A673 (cell line): ENCODE measurements around the gene MAGT1. TPM values are rescaled to one million over a fixed set of nuclear protein-coding genes. Genes with fewer than 3 reads are reported as not detected.
"Not testable (repeated sequence)": the region's sequence is repeated elsewhere in the genome, so short reads cannot be mapped to it uniquely, and the experiment has no call there.

Source experiments
- BruUV-seq: library from RNA; stranded (reverse); fragments of 400-500 nt; replicated peaks from 2 replicates; lab custom pipeline; 2021; lab: Mats Ljungman, UMichigan
- CTCF ChIA-PET: fragments of 300-600 bp; sonication (Branson Sonifier 250); formaldehyde crosslinking; loops from one replicate; lab custom pipeline; 2022; ENCODE audit warnings: antibody characterized with exemption; lab: Charles Lee
- POLR2A ChIA-PET: fragments of 300-600 bp; sonication (Branson Sonifier 250); formaldehyde crosslinking; loops from one replicate; lab custom pipeline; 2022; ENCODE audit warnings: antibody characterized with exemption; ENCODE audit not compliant: low non-redundant PET; lab: Charles Lee
- DNase-seq: peaks from one replicate; pipeline ENCODE4 v3.0.0-alpha.2; 2015; ENCODE audit warnings: low spot score
- H3K27ac ChIP-seq: fragments of 200-600 bp; sonication (generic); 2 replicates; pipeline ENCODE4 v1.5.1; 2016; ENCODE audit warnings: mixed run types, low read depth, mild to moderate bottlenecking, mixed read lengths, antibody characterized with exemption, low read length; ENCODE audit not compliant: poor library complexity, severe bottlenecking
- H3K27me3 ChIP-seq: fragments of 200-600 bp; sonication (generic); replicated peaks from 2 replicates; pipeline ENCODE4 v1.6.1; 2017; ENCODE audit warnings: mixed run types, low read depth, mild to moderate bottlenecking, mixed read lengths, antibody characterized with exemption, low read length; ENCODE audit not compliant: insufficient read depth, poor library complexity
- H3K36me3 ChIP-seq: fragments of 200-600 bp; sonication (generic); 2 replicates; pipeline ENCODE4 v1.6.1; 2016; ENCODE audit warnings: mixed run types, mild to moderate bottlenecking, mixed read lengths, antibody characterized with exemption, low read length; ENCODE audit not compliant: insufficient read depth, poor library complexity, severe bottlenecking
- H3K4me1 ChIP-seq: fragments of 200-600 bp; sonication (generic); 2 replicates; pipeline ENCODE4 v1.6.1; 2017; ENCODE audit warnings: mixed run types, mild to moderate bottlenecking, mixed read lengths, antibody characterized with exemption, low read length; ENCODE audit not compliant: insufficient read depth, poor library complexity, severe bottlenecking
- H3K4me3 ChIP-seq: fragments of 200-600 bp; sonication (generic); 2 replicates; pipeline ENCODE4 v1.5.1; 2016; ENCODE audit warnings: low read depth, mixed run types, mild to moderate bottlenecking, mixed read lengths, low read length; ENCODE audit not compliant: poor library complexity, severe bottlenecking
- H3K9me3 ChIP-seq: fragments of 200-600 bp; sonication (generic); 2 replicates; pipeline ENCODE4 v1.6.1; 2016; ENCODE audit warnings: mixed run types, low read depth, mild to moderate bottlenecking, mixed read lengths, antibody characterized with exemption, low read length; ENCODE audit not compliant: poor library complexity, severe bottlenecking
- CTCF ChIP-seq: fragments of 300-800, 200-600 bp; sonication (generic); conservative IDR thresholded peaks from 2 replicates; pipeline ENCODE4 v1.5.1; 2017; ENCODE audit warnings: low read depth, mild to moderate bottlenecking, antibody characterized with exemption, low read length, moderate library complexity, mixed read lengths
- EZH2 ChIP-seq: fragments of 200-600 bp; sonication (generic); IDR thresholded peaks from 2 replicates; pipeline ENCODE4 v1.6.1; 2017; ENCODE audit warnings: borderline replicate concordance, low read depth, mild to moderate bottlenecking, mixed read lengths, antibody characterized with exemption, low read length; ENCODE audit not compliant: poor library complexity, severe bottlenecking
- intact Hi-C: fragments of 100-400 bp; cut with micrococcal nuclease; formaldehyde crosslinking; loops from one replicate; pipeline ENCODE4 v1.10.0; 2022; ENCODE audit not compliant: unreplicated experiment
- total RNA-seq: library from RNA; stranded (reverse); gene quantifications from 2 replicates; pipeline ENCODE4 v1.2.3, GENCODE V29; 2021

Gene MAGT1
- total RNA-seq, 1 experiment from 2014 or later = 66.8 TPM

DNA sequence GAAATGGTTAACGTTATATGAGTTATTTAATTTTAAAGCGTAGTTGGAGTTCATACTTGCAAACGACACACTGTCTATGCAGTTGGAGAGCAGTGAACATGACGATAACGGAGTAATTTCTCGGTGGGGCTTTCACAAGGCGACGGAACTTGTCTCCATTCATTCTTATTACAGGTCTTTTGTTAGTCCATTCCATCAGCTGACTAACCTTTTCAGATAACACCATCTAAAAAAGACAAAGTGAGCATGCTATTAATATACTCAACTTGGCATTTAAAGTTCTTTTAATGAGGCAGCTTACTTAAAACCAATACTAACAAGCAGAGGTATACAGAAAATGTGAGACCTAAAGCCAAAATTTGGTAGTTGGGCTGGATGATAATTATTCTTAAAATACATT, 19.9 kb downstream of the MAGT1 start:
- ChIA-PET CTCF (no interaction called here), POLR2A (no interaction called here)
- no peak for TF ChIP-seq CTCF
- TF ChIP-seq EZH2 = no peak
- H3K4me1 ChIP-seq = no peaks in the 10 kb centered on the region
- no peak overlapping the region for H3K27ac ChIP-seq
- BruUV-seq = no TSS peak
- H3K4me3 ChIP-seq = no peak overlapping the region
- peaks cover 9% of the 10 kb centered on the region for H3K36me3 ChIP-seq
- no peak for DNase-seq
- intact Hi-C loops = no loop called here
- no peaks in the 10 kb centered on the region for H3K9me3 ChIP-seq
- H3K27me3 ChIP-seq = no peaks in the 10 kb centered on the region

DNA sequence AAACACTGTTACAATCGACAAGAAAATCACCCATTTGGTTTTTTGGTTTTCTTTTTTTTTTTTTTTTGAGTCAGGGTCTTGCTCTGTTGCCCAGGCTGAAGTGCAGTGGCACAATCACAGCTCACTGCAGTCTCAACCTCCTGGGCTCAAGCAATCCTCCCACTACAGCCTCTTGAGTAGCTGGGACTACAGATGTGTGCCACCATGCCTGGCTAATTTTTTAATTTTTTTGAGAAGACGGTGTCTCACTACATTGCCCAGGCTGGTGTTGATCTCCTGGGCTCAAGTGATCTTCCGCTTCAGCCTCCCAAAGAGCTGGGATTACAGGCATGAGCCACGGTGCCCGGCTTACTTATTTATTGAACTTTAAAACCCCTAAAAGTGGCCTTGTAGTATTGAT, 63.7 kb downstream of the MAGT1 start:
- POLR2A ChIA-PET, H3K27ac ChIP-seq, H3K4me1 ChIP-seq, H3K4me3 ChIP-seq, CTCF ChIA-PET, H3K36me3 ChIP-seq, DNase-seq, BruUV-seq, H3K27me3 ChIP-seq, H3K9me3 ChIP-seq, intact Hi-C loops: not testable (repeated sequence)

DNA sequence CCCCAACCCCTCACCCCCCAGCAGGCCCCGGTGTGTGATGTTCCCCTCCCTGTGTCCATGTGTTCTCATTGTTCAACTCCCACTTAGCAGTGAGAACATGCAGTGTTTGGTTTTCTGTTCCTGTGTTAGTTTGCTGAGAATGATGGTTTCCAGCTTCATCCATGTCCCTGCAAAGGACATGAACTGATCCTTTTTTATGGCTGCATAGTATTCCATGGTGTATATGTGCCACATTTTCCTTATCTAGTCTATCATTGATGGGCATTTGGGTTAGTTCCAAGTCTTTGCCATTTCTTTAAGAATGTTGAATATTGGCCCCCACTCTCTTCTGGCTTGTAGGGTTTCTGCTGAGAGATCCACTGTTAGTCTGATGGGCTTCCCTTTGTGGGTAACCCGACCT, 73.2 kb downstream of the MAGT1 start:
- POLR2A ChIA-PET, intact Hi-C loops, CTCF ChIA-PET: not testable (repeated sequence)

DNA sequence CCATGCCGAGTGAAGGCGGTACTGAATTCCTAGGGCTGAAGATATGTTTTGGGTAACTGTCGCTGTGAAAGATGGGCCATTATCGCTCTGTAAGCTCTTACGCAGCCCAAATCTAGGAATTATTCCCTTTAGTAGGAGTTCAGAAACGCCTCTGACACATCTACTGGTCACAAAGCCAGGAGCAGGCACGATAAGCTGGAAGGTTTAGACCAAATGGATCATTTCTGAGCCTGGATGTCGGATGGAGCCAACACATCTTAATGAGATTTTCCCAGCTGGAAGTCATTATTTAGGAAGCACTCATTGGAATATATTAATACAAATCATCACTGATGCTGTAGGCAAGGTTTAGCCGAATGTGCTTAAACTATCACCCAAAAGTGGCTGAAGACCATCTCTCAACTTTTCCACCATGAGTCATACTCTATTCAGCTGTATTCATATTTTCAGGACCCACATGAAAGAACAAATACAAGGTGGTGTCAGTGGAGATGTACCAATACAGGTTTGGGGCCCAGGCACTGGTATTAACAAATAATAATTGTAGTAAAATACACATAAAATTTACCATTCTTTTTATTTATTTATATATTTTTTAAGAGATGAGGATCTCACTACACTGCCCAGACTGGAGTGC, 75.0 kb downstream of the MAGT1 start:
- POLR2A ChIA-PET = no interaction called here
- Histone ChIP-seq H3K4me1 (no peaks in the 10 kb centered on the region), H3K4me3 (no peak overlapping the region), H3K27me3 (no peaks in the 10 kb centered on the region), H3K36me3 (no peaks in the 10 kb centered on the region), H3K27ac (no peak overlapping the region), H3K9me3 (no peaks in the 10 kb centered on the region)
- no TSS peak for BruUV-seq
- intact Hi-C loops = no loop called here
- CTCF ChIA-PET = no interaction called here
- TF ChIP-seq CTCF = no peak
- no peak for TF ChIP-seq EZH2
- peak; percentile 27 for DNase-seq

More for the DNA sequence above, 73.2 kb downstream of the MAGT1 start:
- H3K4me3 ChIP-seq, H3K27me3 ChIP-seq, H3K4me1 ChIP-seq, H3K27ac ChIP-seq, BruUV-seq, DNase-seq, H3K9me3 ChIP-seq, H3K36me3 ChIP-seq: not testable (repeated sequence)
